Suprapubic skin (tissue), 3 donors: ENCODE data around the gene GNB1L.

Experiments
- CTCF ChIP-seq, 2 donors: fragments of 200-600 bp in 1 of 2; fragments of 450-650 bp in 1 of 2; sonication (generic) in 1 of 2; IDR thresholded peaks; one replicate each; pipeline ENCODE4 v1.5.1; 2016 to 2019; ENCODE audit warnings: antibody characterized with exemption in 2 of 2, mild to moderate bottlenecking in 1 of 2, moderate library complexity in 1 of 2
- POLR2A ChIP-seq, 2 donors: fragments of 450-650 bp; IDR thresholded peaks; one replicate each; pipeline ENCODE4 v1.6.1; 2017; ENCODE audit warnings: antibody characterized with exemption in 2 of 2, mild to moderate bottlenecking in 2 of 2, moderate library complexity in 2 of 2

- TF ChIP-seq CTCF (IDR thresholded peaks at IDR 0.05) (no peak), POLR2A (IDR thresholded peaks at IDR 0.05) (no peak)
These were observed 15.0 kb upstream of the GNB1L start for GRCh38 chr22:19869497-19870152.
